Esophagus muscularis mucosa (tissue), 4 donors: ENCODE results near the gene SP110. TPM values are rescaled to one million over a fixed set of nuclear protein-coding genes. Genes with fewer than 3 reads are reported as not detected.
"Not testable (repeated sequence)": the region's sequence is repeated elsewhere in the genome, so short reads cannot be mapped to it uniquely, and the experiment has no call there.

Source experiments
- DNase-seq: peaks from one replicate; pipeline ENCODE4 v3.0.0-alpha.2; 2017; ENCODE audit errors: extremely low spot score
- H3K27ac ChIP-seq, 4 donors: fragments of 200-600 bp; sonication (generic); replicated peaks in 1 of 4; 1 replicate in 3 of 4; 2 replicates in 1 of 4; pipeline ENCODE4 v1.5.1; 2016 to 2019; ENCODE audit warnings: mild to moderate bottlenecking in 1 of 4
- H3K27me3 ChIP-seq, 4 donors: fragments of 200-600 bp; sonication (generic); one replicate each; pipeline versions ENCODE4 v1.5.1 to v1.6.0; 2016 to 2019
- H3K36me3 ChIP-seq, 4 donors: fragments of 200-600 bp; sonication (generic); one replicate each; pipeline ENCODE4 v1.5.1; 2016 to 2019
- H3K4me1 ChIP-seq, 4 donors: fragments of 200-600 bp; sonication (generic); one replicate each; pipeline ENCODE4 v1.5.1; 2016 to 2019
- H3K4me3 ChIP-seq, 4 donors: fragments of 200-600 bp; sonication (generic); 1 replicate in 2 of 4; 2 replicates in 2 of 4; pipeline ENCODE4 v1.5.1; 2016 to 2019; ENCODE audit warnings: mild to moderate bottlenecking in 4 of 4, moderate library complexity in 1 of 4
- H3K9me3 ChIP-seq, 4 donors: fragments of 200-600 bp; sonication (generic); 1 replicate in 3 of 4; 2 replicates in 1 of 4; pipeline ENCODE4 v1.5.1; 2016 to 2019
- CTCF ChIP-seq, 3 experiments: fragments of 200-600 bp in 2 of 3; fragments of 450-650 bp in 1 of 3; sonication (generic) in 2 of 3; IDR thresholded peaks; one replicate each; pipeline ENCODE4 v1.5.1; 2017 to 2019; ENCODE audit warnings: antibody characterized with exemption in 3 of 3, mild to moderate bottlenecking in 2 of 3, moderate library complexity in 1 of 3
- EP300 ChIP-seq: sonication (generic); formaldehyde crosslinking; IDR thresholded peaks from one replicate; pipeline ENCODE4 v1.6.1; 2017; ENCODE audit warnings: antibody characterized with exemption
- POLR2A ChIP-seq: fragments of 450-650 bp; IDR thresholded peaks from one replicate; pipeline ENCODE4 v1.6.1; 2017; ENCODE audit warnings: antibody characterized with exemption, moderate library complexity, mild to moderate bottlenecking, low read depth
- POLR2AphosphoS5 ChIP-seq, 2 donors: sonication (generic); formaldehyde crosslinking; IDR thresholded peaks; one replicate each; pipeline ENCODE4 v1.6.1; 2017; ENCODE audit warnings: antibody characterized with exemption in 2 of 2
- WGBS: methylation state at CpG from one replicate; pipeline ENCODE4 v1.1.5; 2018; 5-methylcytosine and 5-hydroxymethylcytosine counted together
- intact Hi-C: fragments of 100-400 bp; cut with DNase I; formaldehyde crosslinking; loops from one replicate; pipeline ENCODE4 v1.15.1; 2023
- total RNA-seq, 4 donors: library from RNA; depleted of rRNA; stranded (reverse); fragments of >200 nt; gene quantifications; one replicate each; pipeline versions ENCODE4 v1.1.0 to v1.2.1, GENCODE V29; 2016

Gene SP110
- total RNA-seq, 4 donors from 2014 or later: 14.5 to 24.9 (median 18.8) TPM

DNA sequence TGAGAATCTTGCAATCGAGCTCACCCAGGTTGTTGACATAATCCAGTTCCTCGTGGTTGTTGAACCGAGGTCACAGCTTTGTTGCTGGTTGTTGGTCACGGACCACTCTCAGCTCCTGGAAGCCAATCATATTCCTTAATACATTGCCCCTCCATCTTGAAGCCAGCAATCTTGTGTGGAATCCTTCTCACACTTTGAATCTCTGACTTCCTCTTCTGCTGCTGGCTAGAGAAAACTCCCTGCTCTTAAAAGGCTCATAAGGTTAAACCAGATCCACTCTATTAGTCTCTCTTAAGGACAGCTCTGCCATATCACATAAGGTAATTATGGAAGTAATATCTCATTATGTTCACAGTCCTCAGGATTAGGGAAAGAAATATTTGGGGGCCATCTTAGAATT is 46.9 kb upstream of the SP110 start:
- no peak overlapping the region for H3K4me3 ChIP-seq
- no peak overlapping the region for H3K27ac ChIP-seq
- H3K9me3 ChIP-seq: no peaks in the 10 kb centered on the region
- DNase-seq: no peak
- H3K36me3 ChIP-seq: no peaks in the 10 kb centered on the region
- no peaks in the 10 kb centered on the region for H3K27me3 ChIP-seq
- peaks cover 0 to 7% (median 0%) of the 10 kb centered on the region in 4 donors for H3K4me1 ChIP-seq
- intact Hi-C loops: no loop called here
- TF ChIP-seq CTCF (IDR thresholded peaks at IDR 0.05): no peak
- no peak for TF ChIP-seq POLR2AphosphoS5 (IDR thresholded peaks at IDR 0.05)
- no peak for TF ChIP-seq POLR2A
- no peak for TF ChIP-seq EP300
- WGBS: 59% methylated on average over 4 of the region's 4 CpGs

GRCh38 chr2:230264945-230265344 is 45.2 kb upstream of the SP110 start:
- H3K27me3 ChIP-seq, H3K4me1 ChIP-seq, intact Hi-C loops, H3K9me3 ChIP-seq, H3K27ac ChIP-seq, H3K4me3 ChIP-seq, H3K36me3 ChIP-seq, DNase-seq: not testable (repeated sequence)
- WGBS: 50% methylated on average over 1 of the region's 4 CpGs

DNA sequence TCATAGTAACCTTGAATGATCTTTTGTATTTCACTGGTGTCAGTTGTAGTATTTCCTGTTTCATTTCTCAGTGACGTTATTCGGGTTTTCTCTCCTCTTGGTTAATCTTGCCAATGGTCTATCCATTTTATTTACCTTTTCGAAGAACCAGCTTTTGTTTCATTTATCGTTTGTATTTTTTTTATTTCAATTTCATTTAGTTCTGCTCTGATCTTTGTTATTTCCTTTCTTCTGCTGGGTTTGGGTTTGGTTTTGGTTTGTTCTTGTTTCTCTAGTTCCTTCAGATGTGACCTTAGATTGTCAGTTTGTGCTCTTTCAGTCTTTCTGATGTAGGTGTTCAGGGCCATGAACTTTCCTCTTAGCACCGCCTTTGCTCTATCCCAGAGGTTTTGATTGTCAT is 42.5 kb upstream of the SP110 start:
- Histone ChIP-seq H3K4me1 (peaks cover 0 to 11% (median 0%) of the 10 kb centered on the region in 4 donors), H3K9me3 (no peaks in the 10 kb centered on the region), H3K4me3 (no peak overlapping the region), H3K36me3 (no peaks in the 10 kb centered on the region), H3K27me3 (no peaks in the 10 kb centered on the region), H3K27ac (no peak overlapping the region)
- intact Hi-C loops: no loop called here
- DNase-seq: no peak
- no peak for TF ChIP-seq POLR2A
- TF ChIP-seq POLR2AphosphoS5 (IDR thresholded peaks at IDR 0.05): no peak
- TF ChIP-seq CTCF (IDR thresholded peaks at IDR 0.05): no peak
- no peak for TF ChIP-seq EP300
- WGBS: 84% methylated on average over 5 of the region's 5 CpGs

DNA sequence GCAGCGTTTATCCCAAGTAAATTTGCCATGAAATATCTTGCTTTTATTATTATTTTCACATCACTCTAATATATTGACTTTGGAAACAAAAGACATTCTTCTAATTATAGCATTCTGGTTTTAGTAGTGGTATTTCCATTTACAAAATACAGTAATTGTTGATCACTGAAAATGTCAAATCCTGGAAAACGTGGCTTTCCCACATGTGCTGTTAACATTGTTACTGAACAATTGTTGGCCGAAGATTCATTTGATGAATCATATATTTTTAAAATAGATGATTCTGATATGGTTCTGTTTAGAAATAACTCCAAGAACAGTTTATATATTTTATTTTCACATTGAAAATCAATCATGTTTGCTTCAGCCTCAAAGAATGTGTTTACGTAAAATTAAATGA is 38.7 kb upstream of the SP110 start:
- peaks cover 0 to 11% (median 0%) of the 10 kb centered on the region in 4 donors for H3K4me1 ChIP-seq
- TF ChIP-seq POLR2AphosphoS5 (IDR thresholded peaks at IDR 0.05) (no peak), CTCF (IDR thresholded peaks at IDR 0.05) (no peak), POLR2A (no peak), EP300 (no peak)
- DNase-seq: no peak
- H3K27me3 ChIP-seq: no peaks in the 10 kb centered on the region
- H3K36me3 ChIP-seq: no peaks in the 10 kb centered on the region
- 63% methylated on average over 4 of the region's 4 CpGs for WGBS
- H3K27ac ChIP-seq: no peak overlapping the region
- intact Hi-C loops: no loop called here
- H3K4me3 ChIP-seq: no peak overlapping the region
- H3K9me3 ChIP-seq: no peaks in the 10 kb centered on the region

GRCh38 chr2:230256733-230257332 is 37.0 kb upstream of the SP110 start:
- H3K27ac ChIP-seq: no peak overlapping the region
- intact Hi-C loops: no loop called here

More at GRCh38 chr2:230256733-230257332, 37.0 kb upstream of the SP110 start:
- H3K9me3 ChIP-seq: no peaks in the 10 kb centered on the region
- TF ChIP-seq CTCF (IDR thresholded peaks at IDR 0.05): no peak
- TF ChIP-seq POLR2AphosphoS5 (IDR thresholded peaks at IDR 0.05): no peak
- no peak for TF ChIP-seq EP300
- TF ChIP-seq POLR2A: no peak
- H3K4me3 ChIP-seq: no peak overlapping the region
- no peak for DNase-seq
- H3K36me3 ChIP-seq: no peaks in the 10 kb centered on the region
- H3K4me1 ChIP-seq: peaks cover 0 to 11% (median 0%) of the 10 kb centered on the region in 4 donors
- H3K27me3 ChIP-seq: no peaks in the 10 kb centered on the region
- WGBS: 72% methylated on average over 3 of the region's 3 CpGs
